Neural progenitor cell (in vitro differentiated cells): ENCODE results near the gene ZNF316.

Source experiments
- CTCF ChIP-seq: fragments of 200-600 bp; sonication (generic); IDR thresholded peaks from 2 replicates; pipeline ENCODE4 v1.5.1; 2017; ENCODE audit warnings: antibody characterized with exemption, mild to moderate bottlenecking
- EZH2 ChIP-seq: fragments of 200-600 bp; sonication (generic); IDR thresholded peaks from 2 replicates; pipeline ENCODE4 v1.6.1; 2017; ENCODE audit warnings: antibody characterized with exemption, mild to moderate bottlenecking, moderate library complexity

GRCh38 chr7:6631605-6632004 lies 5.5 kb upstream of the ZNF316 start:
- TF ChIP-seq CTCF, result no peak
- TF ChIP-seq EZH2, result no peak
